Heart right ventricle (tissue), 16 donors: ENCODE data around the gene MSLN. TPM values are rescaled to one million over a fixed set of nuclear protein-coding genes. Genes with fewer than 3 reads are reported as not detected.
A peak's percentile ranks its signal among the peaks of the same experiment; 100 is the strongest.

ENCODE experiments used
- ATAC-seq, 8 donors: fragments of 200-7000 bp; cut with Tn5 transposase; one replicate each; pipeline ENCODE4 v1.9.1; 2020; ENCODE audit warnings: mild to moderate bottlenecking in 8 of 8, moderate library complexity in 8 of 8, moderate number of reproducible peaks in 1 of 8
- DNase-seq, 2 donors: peaks; one replicate each; pipeline ENCODE4 v3.0.0-alpha.2; 2020
- H3K27ac ChIP-seq, 10 donors: fragments of 200-600 bp; sonication (generic) in 2 of 10; one replicate each; pipeline versions ENCODE4 v1.5.0 to v1.8.0; 2020 to 2022; ENCODE audit warnings: mild to moderate bottlenecking in 3 of 10
- H3K27me3 ChIP-seq, 7 donors: fragments of 200-600 bp; one replicate each; pipeline ENCODE4 v1.8.0; 2021 to 2022; ENCODE audit warnings: mild to moderate bottlenecking in 2 of 7
- H3K36me3 ChIP-seq, 9 donors: fragments of 200-600 bp; sonication (generic) in 1 of 9; one replicate each; pipeline versions ENCODE4 v1.5.0 to v1.8.0; 2020 to 2022; ENCODE audit warnings: mild to moderate bottlenecking in 2 of 9
- H3K4me1 ChIP-seq, 9 donors: fragments of 200-600 bp; sonication (generic) in 1 of 9; one replicate each; pipeline versions ENCODE4 v1.5.0 to v1.8.0; 2020 to 2022; ENCODE audit warnings: mild to moderate bottlenecking in 4 of 9
- H3K4me3 ChIP-seq, 10 donors: fragments of 200-600 bp; sonication (generic) in 2 of 10; one replicate each; pipeline versions ENCODE4 v1.5.0 to v1.8.0; 2020 to 2022; ENCODE audit warnings: mild to moderate bottlenecking in 7 of 10, moderate library complexity in 2 of 10
- H3K9me3 ChIP-seq, 11 donors: fragments of 200-600 bp in 10 of 11; sonication (generic) in 2 of 11; one replicate each; pipeline versions ENCODE4 v1.5.0 to v1.8.0; 2013 to 2022; ENCODE audit warnings: mild to moderate bottlenecking in 2 of 11, control low read depth in 1 of 11, moderate library complexity in 1 of 11
- CTCF ChIP-seq, 9 donors: fragments of 200-600 bp; sonication (generic) in 2 of 9; IDR thresholded peaks; one replicate each; pipeline versions ENCODE4 v1.5.0 to v1.8.0; 2021 to 2022; ENCODE audit warnings: antibody characterized with exemption in 9 of 9, mild to moderate bottlenecking in 5 of 9, moderate library complexity in 1 of 9
- WGBS, 2 donors: extraction: QIAGEN DNeasy Blood & Tissue Kit; methylation state at CpG; one replicate each; pipeline ENCODE4 v1.1.7; 2013; ENCODE audit warnings: inconsistent platforms in 1 of 2; 5-methylcytosine and 5-hydroxymethylcytosine counted together
- intact Hi-C, 10 donors: fragments of 100-400 bp; cut with DNase I; formaldehyde crosslinking; loops; one replicate each; pipeline versions ENCODE4 v1.11.1 to v1.14.2; 2022
- polyA plus RNA-seq, 2 donors: library from polyadenylated mRNA; stranded (reverse); fragments of 200-250 nt; gene quantifications; one replicate each; pipeline ENCODE4 v1.2.3, GENCODE V29; 2013
- total RNA-seq, 10 donors: library from RNA; stranded (reverse); fragmentation: NEBNext Ultra II Directional in 3 of 10; extraction: Animal tissue kit (Norgen Biotek cat#: 25700) in 3 of 10; gene quantifications; one replicate each; pipeline versions ENCODE4 v1.2.1 to v1.2.4, GENCODE V29; 2021 to 2023
- donor health status: Arrhythmogenic right ventricular cardiomyopathy.
- donor health status: ischemic (EF 13 %, LVEDD 7.1; RV severe dilation, severe dysfunction).
- donor health status: healthy with polysubstance abuse.
- donor health status: DM: no; HTN: yes; CAD: no.
- donor health status: DM: no; HTN: no; CAD: no.
- donor health status: ischemic (EF 25% LVEDD 6.9; RV normal size, moderate dysfunction).
- donor health status: ischemic (EF 25% LVEDD 5.7; RV mildly dilated, moderate dysfunction).
- donor health status: healthy.
- donor health status: DM: yes; HTN: yes; CAD: no.
- donor health status: Ischemic cardiomyopathy.
- donor health status: ischemic (EF 35%, LVEDD 5.7; RV mildly dilated, moderate dysfunction).
- donor health status: nonischemic (EF 11% LVEDD 7.7; RV severe dilation, severe dysfunction).
- donor health status: DM: yes; HTN: yes; CAD: no.
- donor health status: PGD.
- donor health status: ischemic (EF 29% LVEDD 5.4; RV normal size, mild dysfunction).
- donor health status: nonischemic (EF 23%, LVEDD 6.1; RV moderate dilation, normal function).

Gene MSLN
- total and polyA plus RNA-seq, 12 donors: 0.09 to 4.0 (median 0.28) TPM; not detected in 8

- no peak for DNase-seq
- Histone ChIP-seq H3K4me1 (peaks cover 18 to 42% (median 34%) of the 10 kb centered on the region in 9 donors), H3K9me3 (no peaks in the 10 kb centered on the region), H3K36me3 (peaks cover 0 to 20% (median 0%) of the 10 kb centered on the region in 9 donors), H3K27ac (no peak overlapping the region), H3K27me3 (peaks cover 0 to 32% (median 23%) of the 10 kb centered on the region in 7 donors), H3K4me3 (peak overlapping the region in 3 of 10 donors; percentile 44 to 64 (median 56))
- TF ChIP-seq CTCF (IDR thresholded peaks at IDR 0.05): no peak
- no peak for ATAC-seq
- WGBS, 2 donors: 17 to 18% methylated on average over 9 of the region's 9 CpGs
- intact Hi-C loops: no loop called here
Measured at GRCh38 chr16:726188-726437, 34.4 kb upstream of the MSLN start.

- ATAC-seq (peak; percentile 3 to 56 (median 24)), DNase-seq (peak; percentile 54 to 73)
- H3K27ac ChIP-seq: peak within 1 kb of the TSS in 3 of 10 donors; percentile 39 to 59 (median 58)
- intact Hi-C loops: no loop called here
- peaks cover 15 to 39% (median 30%) of the 10 kb centered on the region in 9 donors for H3K4me1 ChIP-seq
- peaks cover 0 to 32% (median 23%) of the 10 kb centered on the region in 7 donors for H3K27me3 ChIP-seq
- peaks cover 0 to 25% (median 0%) of the 10 kb centered on the region in 9 donors for H3K36me3 ChIP-seq
- H3K9me3 ChIP-seq: no peaks in the 10 kb centered on the region
- WGBS, 2 donors: 1 to 2% methylated on average over 64 to 88 of the region's 88 CpGs
- no peak for TF ChIP-seq CTCF (IDR thresholded peaks at IDR 0.05)
- peak within 1 kb of the TSS; percentile 44 to 70 (median 56) for H3K4me3 ChIP-seq
Measured at GRCh38 chr16:726438-727290, 33.9 kb upstream of the MSLN start, which contains the start of the genes CCDC78 and HAGHL. Gene CCDC78, minus strand, starts transcription at chr16:726443. Its CDS starts 76 bp downstream, at chr16:726367. Gene HAGHL, plus strand, starts transcription at chr16:727106. Its CDS starts 404 bp downstream, at chr16:727510.

- H3K27me3 ChIP-seq: peaks cover 0 to 32% (median 23%) of the 10 kb centered on the region in 7 donors
Measured at GRCh38 chr16:727291-727977, 33.1 kb upstream of the MSLN start.

More at GRCh38 chr16:727291-727977, 33.1 kb upstream of the MSLN start:
- DNase-seq (no peak), ATAC-seq (peak in 2 of 8 donors; percentile 1 to 3)
- peak overlapping the region in 3 of 10 donors; percentile 39 to 59 (median 58) for H3K27ac ChIP-seq
- 0 to 1% methylated on average over 61 of the region's 61 CpGs for WGBS, 2 donors
- no peak for TF ChIP-seq CTCF (IDR thresholded peaks at IDR 0.05)
- H3K36me3 ChIP-seq: peaks cover 0 to 32% (median 7%) of the 10 kb centered on the region in 9 donors
- peaks cover 12 to 31% (median 24%) of the 10 kb centered on the region in 9 donors for H3K4me1 ChIP-seq
- H3K4me3 ChIP-seq: peak overlapping the region; percentile 44 to 70 (median 56)
- intact Hi-C loops: no loop called here
- no peaks in the 10 kb centered on the region for H3K9me3 ChIP-seq
